ENCODE measurements around the gene OR51Q1.

The OR51Q1 gene

DNA sequence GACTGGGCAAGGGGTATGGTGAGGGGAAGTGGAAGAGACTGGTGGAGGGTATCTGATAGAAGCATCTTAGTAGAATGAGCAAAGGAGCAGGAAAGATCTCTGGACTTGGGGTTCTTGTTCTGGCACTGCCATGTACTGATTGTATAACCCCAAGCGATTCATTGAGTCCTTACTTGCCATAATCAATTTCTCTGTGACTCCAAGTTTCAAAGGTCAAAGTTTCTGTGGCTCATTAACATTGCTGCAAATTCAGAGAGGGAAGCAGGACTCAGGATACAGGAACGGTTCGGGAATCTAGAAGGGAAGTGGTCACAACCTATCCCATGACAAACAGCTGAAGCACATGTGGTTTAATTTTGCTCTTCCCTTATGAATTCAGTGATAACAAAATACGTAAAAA, 27.5 kb downstream of the OR51Q1 start:
- H3K4me3 ChIP-seq (replicated peaks; ENCODE audit: low read depth, low read length) = no peak overlapping the region
- TF ChIP-seq, protein P1, sequence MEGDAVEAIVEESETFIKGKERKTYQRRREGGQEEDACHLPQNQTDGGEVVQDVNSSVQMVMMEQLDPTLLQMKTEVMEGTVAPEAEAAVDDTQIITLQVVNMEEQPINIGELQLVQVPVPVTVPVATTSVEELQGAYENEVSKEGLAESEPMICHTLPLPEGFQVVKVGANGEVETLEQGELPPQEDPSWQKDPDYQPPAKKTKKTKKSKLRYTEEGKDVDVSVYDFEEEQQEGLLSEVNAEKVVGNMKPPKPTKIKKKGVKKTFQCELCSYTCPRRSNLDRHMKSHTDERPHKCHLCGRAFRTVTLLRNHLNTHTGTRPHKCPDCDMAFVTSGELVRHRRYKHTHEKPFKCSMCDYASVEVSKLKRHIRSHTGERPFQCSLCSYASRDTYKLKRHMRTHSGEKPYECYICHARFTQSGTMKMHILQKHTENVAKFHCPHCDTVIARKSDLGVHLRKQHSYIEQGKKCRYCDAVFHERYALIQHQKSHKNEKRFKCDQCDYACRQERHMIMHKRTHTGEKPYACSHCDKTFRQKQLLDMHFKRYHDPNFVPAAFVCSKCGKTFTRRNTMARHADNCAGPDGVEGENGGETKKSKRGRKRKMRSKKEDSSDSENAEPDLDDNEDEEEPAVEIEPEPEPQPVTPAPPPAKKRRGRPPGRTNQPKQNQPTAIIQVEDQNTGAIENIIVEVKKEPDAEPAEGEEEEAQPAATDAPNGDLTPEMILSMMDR (IDR thresholded peaks at IDR 0.05; ENCODE audit: low read length, missing control alignments) = no peak
- DNase-seq (ENCODE audit: low read depth) = no peak

DNA sequence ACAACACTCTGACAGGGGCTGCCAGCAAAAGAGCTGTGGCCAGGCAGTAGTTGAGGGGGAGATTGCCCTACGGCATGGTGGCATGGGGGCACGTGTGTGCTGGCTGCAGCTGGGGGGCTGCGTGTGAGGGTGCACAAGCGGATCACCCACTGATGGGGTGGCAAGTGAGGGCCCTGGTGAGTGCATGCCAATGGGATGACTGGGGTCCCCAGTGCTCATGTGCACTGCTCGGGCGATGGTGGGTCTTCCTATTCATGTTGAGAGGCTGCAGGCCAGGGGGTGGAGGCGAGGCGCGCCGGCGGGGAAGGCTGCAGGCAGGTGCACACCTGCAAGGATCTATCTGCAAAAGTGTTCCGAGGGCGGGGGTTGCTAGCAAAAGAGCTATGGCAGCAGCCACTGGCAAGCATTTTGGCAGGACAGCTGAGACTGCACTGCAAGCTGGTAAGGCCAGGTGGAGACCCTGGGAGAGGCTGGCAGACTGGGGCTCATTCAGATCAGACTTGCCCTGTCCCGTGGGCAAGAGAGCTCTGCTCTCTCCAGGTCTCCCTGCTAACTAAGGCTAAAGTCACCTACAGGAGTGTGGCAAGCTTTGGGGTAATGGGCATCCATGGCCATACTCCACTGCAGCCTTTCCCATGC, 39.2 kb downstream of the OR51Q1 start:
- H3K4me3 ChIP-seq (replicated peaks; ENCODE audit: low read depth, low read length) = no peak overlapping the region
- DNase-seq (ENCODE audit: low read depth) = no peak
- TF ChIP-seq, protein P1 (IDR thresholded peaks at IDR 0.05; ENCODE audit: low read length, missing control alignments) = no peak

DNA sequence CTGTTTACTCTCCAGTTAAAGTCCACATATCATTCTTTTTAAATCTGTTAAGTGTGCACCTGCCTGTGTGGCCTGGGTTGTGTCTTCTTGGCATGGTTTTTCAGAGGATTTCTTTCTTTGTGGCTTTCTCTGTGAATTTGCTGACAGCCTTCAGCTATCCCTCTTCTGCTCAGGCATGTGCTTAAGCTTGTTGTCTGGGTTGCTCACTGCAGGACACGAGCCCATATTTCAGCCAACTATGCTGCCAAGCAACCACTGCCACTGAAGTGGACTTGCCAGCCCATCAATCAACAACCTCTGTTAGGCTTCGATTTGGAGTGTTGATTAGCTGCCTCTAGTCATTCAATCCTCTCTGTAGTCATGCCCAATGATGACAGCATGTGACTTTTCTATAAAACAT, 45.6 kb downstream of the OR51Q1 start:
- DNase-seq (ENCODE audit: low read depth) = no peak
- TF ChIP-seq, protein P1 (IDR thresholded peaks at IDR 0.05; ENCODE audit: low read length, missing control alignments) = no peak
- H3K4me3 ChIP-seq (replicated peaks; ENCODE audit: low read depth, low read length) = no peak overlapping the region
